Iris pigment epithelial cell (primary cell): ENCODE data around the gene PRR16.
A peak's percentile ranks its signal among the peaks of the same experiment; 100 is the strongest.
"Not testable (repeated sequence)": the region's sequence is repeated elsewhere in the genome, so short reads cannot be mapped to it uniquely, and the experiment has no call there.

Source experiments
- DNase-seq: peaks from one replicate; pipeline ENCODE4 v3.0.0-alpha.2; 2011; ENCODE audit warnings: low read depth

PRR16 gene

GRCh38 chr5:120655828-120656435 is 191.8 kb downstream of the PRR16 start:
- DNase-seq: peak; percentile 35

DNA sequence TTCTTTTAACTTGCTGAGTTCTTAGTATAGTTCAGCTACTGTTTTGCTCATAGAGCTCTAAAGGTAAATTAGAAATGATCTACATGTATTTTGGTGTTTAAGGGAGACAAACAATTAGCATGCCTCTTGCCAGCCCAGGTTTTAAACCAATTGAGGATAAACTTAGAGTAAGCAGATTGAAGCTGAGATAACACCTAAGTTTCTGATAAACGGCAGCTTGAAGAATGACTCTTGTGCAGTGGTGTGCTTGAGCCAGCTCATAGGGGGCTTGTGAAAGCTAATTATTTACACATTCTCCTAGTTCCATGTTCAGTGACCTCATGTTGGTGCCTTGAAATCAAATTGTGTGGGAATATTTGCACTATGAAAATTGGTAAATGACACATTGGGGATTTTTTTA is 193.0 kb downstream of the PRR16 start:
- no peak for DNase-seq

- DNase-seq: peak; percentile 58
Observed at GRCh38 chr5:120677481-120677880, 213.4 kb downstream of the PRR16 start.

GRCh38 chr5:120678279-120678678 is 214.2 kb downstream of the PRR16 start:
- peak; percentile 86 for DNase-seq

DNA sequence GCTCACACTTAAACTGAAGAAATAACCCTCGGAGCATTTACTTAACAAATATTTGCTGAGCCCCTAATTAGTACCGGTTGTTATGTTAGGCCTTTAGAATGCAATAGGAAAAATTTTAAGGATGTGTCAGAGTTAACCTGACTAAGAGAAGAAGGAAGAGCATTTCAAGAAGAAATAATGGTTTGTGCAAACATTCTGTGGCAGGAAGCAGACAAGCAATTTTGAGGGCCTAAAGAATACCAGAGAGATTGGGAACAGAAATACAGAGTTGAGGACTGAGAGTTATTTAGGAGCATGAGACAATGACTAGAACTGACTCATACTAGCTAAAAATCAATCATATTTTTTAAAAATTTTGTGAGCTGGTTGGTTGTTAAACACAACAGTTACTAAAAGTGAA is 218.8 kb downstream of the PRR16 start:
- DNase-seq: peak; percentile 69

- DNase-seq: peak; percentile 44
Observed at GRCh38 chr5:120683580-120683979, 219.5 kb downstream of the PRR16 start.

- DNase-seq: peak; percentile 21
Observed at GRCh38 chr5:120684213-120684612, 220.1 kb downstream of the PRR16 start.

- peak; percentile 27 for DNase-seq
Observed at GRCh38 chr5:120684749-120685415, 220.8 kb downstream of the PRR16 start.

- DNase-seq: no peak
Observed at GRCh38 chr5:120690621-120691407, 226.7 kb downstream of the PRR16 start.

DNA sequence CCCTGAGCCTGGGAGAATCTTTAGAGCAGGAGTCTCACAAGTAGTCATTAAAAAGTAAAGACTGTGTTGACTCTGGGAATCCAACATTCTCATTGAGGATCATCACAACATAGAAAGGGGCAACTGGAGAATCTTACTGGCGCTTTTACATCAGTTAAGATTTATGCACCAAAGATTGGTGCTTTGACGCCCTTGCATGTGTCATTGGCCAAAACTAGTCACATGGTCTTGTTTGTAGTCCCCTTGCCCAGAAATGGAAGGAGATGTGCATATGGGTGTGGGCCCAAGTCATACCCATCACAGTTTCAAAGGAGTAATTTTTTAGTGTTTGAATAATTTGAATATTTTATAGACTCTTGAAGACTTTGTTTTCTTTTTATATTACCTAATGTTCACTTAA is 228.2 kb downstream of the PRR16 start:
- no peak for DNase-seq

- DNase-seq: no peak
Observed at GRCh38 chr5:120695368-120695880, 231.3 kb downstream of the PRR16 start.

GRCh38 chr5:120697147-120697546 is 233.0 kb downstream of the PRR16 start:
- no peak for DNase-seq

DNA sequence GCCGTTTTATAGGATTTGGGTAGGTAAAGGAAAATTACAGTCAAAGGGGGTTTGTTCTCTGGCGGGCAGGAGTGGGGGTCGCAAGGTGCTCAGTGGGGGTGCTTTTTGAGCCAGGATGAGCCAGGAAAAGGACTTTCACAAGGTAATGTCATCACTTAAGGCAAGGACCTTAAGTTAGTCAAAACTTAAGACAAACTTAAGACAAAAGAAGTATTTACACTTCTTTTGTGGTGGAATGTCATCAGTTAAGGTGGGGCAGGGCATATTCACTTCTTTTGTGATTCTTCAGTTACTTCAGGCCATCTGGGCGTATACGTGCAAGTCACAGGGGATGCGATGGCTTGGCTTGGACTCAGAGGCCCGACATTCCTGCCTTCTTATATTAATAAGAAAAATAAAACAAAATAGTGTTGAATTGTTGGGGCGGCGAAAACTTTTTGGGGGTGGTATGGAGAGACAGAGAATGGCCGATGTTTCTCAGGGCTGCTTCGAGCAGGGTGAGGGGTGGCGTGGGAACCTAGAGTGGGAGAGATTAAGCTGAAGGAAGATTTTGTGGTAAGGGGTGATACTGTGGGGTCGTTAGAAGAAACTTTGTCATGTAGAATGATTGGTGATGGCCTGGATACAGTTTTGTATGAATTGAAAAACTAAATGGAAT is 233.7 kb downstream of the PRR16 start:
- not testable (repeated sequence) for DNase-seq

DNA sequence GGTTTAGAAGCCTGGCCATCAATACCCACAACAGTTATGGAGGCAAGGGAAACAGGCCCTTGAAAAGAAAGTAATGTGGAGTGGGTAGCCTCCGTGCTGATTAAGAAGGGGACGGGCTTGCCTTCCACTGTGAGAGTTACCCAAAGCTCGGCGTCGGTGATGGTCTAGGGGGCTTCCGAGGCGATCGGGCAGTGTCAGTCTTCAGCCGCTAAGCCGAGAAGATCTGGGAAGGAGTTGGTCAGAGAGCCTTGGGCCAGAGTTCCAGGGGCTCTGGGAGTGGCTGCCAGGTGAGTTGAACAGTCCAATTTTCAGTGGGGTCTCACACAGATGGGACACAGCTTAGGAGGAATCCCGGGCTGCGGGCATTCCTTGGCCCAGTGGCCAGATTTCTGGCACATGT is 236.6 kb downstream of the PRR16 start:
- DNase-seq: not testable (repeated sequence)

DNA sequence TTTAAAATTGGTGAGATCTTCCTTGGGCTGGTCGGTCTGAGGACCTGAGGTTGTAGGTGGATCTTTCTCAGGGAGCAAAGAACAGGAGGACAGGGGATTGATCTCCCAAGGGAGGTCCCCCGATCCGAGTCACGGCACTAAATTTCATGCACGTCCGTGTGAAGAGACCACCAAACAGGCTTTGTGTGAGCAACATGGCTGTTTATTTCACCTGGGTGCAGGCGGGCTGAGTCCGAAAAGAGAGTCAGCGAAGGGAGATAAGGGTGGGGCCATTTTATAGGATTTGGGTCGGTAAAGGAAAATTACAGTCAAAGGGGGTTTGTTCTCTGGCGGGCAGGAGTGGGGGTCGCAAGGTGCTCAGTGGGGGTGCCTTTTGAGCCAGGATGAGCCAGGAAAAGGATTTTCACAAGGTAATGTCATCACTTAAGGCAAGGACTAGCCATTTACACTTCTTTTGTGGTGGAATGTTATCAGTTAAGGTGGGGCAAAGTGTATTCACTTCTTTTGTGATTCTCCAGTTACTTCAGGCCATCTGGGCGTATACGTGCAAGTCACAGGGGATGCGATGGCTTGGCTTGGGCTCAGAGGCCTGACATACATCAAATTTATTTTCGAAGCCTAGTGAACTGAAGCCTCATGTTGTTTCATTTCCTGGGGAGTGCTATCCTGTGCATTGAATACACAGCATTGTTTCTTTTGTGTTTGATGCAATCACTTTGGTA is 238.9 kb downstream of the PRR16 start:
- not testable (repeated sequence) for DNase-seq

- DNase-seq: no peak
Observed at GRCh38 chr5:120703918-120704587, 240.0 kb downstream of the PRR16 start.

- no peak for DNase-seq
Observed at GRCh38 chr5:120706877-120707276, 242.8 kb downstream of the PRR16 start.

- no peak for DNase-seq
Observed at GRCh38 chr5:120717381-120717780, 253.3 kb downstream of the PRR16 start.

DNA sequence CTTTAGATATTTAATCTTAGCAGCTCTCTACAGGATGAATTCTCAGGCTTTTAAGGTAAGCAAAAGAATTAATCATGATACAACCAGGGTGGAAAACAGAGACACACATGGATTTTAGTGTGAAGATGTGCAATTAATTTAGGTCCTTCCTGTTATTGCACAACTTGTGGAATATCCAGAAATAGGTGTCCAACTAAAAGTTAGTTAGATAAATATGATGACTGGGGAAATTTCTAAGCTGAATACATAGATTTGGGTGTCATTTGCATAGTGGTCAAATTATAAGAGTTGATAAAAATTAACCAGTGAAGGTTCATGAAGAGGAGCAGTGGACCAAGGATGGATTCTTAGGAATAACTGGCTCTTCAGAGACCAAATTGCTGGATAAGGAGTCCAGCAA is 266.1 kb downstream of the PRR16 start:
- DNase-seq: no peak

- no peak for DNase-seq
Observed at GRCh38 chr5:120734033-120734432, 269.9 kb downstream of the PRR16 start.

DNA sequence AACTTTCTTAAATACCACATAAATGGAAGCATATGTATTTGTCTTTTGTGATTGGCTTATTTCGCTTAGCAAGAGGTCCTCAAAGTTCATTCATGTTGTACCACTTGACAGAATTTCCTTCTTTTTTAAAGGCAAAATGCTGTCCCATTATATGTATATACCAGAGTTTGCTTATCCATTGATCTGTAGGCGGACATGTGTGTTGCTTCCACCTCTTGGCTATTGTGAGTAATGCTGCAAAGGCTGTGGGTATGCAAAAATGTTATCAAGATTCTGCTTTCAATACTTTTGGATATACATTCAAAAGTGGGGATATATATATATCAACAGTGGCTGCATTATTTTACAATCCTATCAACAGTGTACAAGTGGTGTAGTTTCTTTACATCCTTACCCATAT is 271.0 kb downstream of the PRR16 start:
- DNase-seq: no peak
